GM10847 (cell line): ENCODE data around the gene ST7.

Experiments used
- POLR2A ChIP-seq: IDR thresholded peaks from 2 replicates; pipeline ENCODE4 v1.6.1; 2011; ENCODE audit not compliant: insufficient read length; ENCODE audit errors: extremely low read depth

Gene ST7

GRCh38 chr7:117249696-117250095, 296.4 kb downstream of the ST7 start:
- no peak for TF ChIP-seq POLR2A

- no peak for TF ChIP-seq POLR2A
Observed at GRCh38 chr7:117250245-117250644, 296.9 kb downstream of the ST7 start.

GRCh38 chr7:117250801-117251200, 297.5 kb downstream of the ST7 start:
- no peak for TF ChIP-seq POLR2A

- TF ChIP-seq POLR2A: no peak
Observed at GRCh38 chr7:117251687-117252086, 298.4 kb downstream of the ST7 start.

- TF ChIP-seq POLR2A: no peak
Observed at GRCh38 chr7:117259615-117260014, 306.3 kb downstream of the ST7 start.

- TF ChIP-seq POLR2A: no peak
Observed at GRCh38 chr7:117262546-117262945, 309.2 kb downstream of the ST7 start.

GRCh38 chr7:117264716-117265115, 311.4 kb downstream of the ST7 start:
- TF ChIP-seq POLR2A: no peak

GRCh38 chr7:117269417-117269816, 316.1 kb downstream of the ST7 start:
- no peak for TF ChIP-seq POLR2A

GRCh38 chr7:117269886-117270285, 316.6 kb downstream of the ST7 start:
- no peak for TF ChIP-seq POLR2A

- TF ChIP-seq POLR2A: no peak
Observed at GRCh38 chr7:117270371-117270770, 317.1 kb downstream of the ST7 start.

GRCh38 chr7:117271566-117271965, 318.3 kb downstream of the ST7 start:
- TF ChIP-seq POLR2A: no peak

- TF ChIP-seq POLR2A: no peak
Observed at GRCh38 chr7:117272017-117272759, 318.9 kb downstream of the ST7 start.

- no peak for TF ChIP-seq POLR2A
Observed at GRCh38 chr7:117273325-117273724, 320.0 kb downstream of the ST7 start.

- no peak for TF ChIP-seq POLR2A
Observed at GRCh38 chr7:117273814-117274225, 320.5 kb downstream of the ST7 start.

GRCh38 chr7:117274951-117275350, 321.6 kb downstream of the ST7 start:
- TF ChIP-seq POLR2A: no peak

- no peak for TF ChIP-seq POLR2A
Observed at GRCh38 chr7:117277576-117277975, 324.3 kb downstream of the ST7 start.

- TF ChIP-seq POLR2A: no peak
Observed at GRCh38 chr7:117278040-117278439, 324.7 kb downstream of the ST7 start.
